GM23338 (cell line): Measurements from ENCODE around the gene SCP2. TPM values are rescaled to one million over a fixed set of nuclear protein-coding genes. Genes with fewer than 3 reads are reported as not detected.
"Not testable (repeated sequence)": the region's sequence is repeated elsewhere in the genome, so short reads cannot be mapped to it uniquely, and the experiment has no call there.

Experiments
- ATAC-seq: fragments of 200-7000 bp; cut with Tn5 transposase; 3 replicates; pipeline ENCODE4 v1.9.1; 2020
- DNase-seq: peaks from one replicate; pipeline ENCODE4 v3.0.0-alpha.2; 2015; ENCODE audit warnings: low spot score
- H2AFZ ChIP-seq: fragments of 200-600 bp; sonication (generic); 2 replicates; pipeline ENCODE4 v1.8.0; 2016; ENCODE audit warnings: antibody characterized with exemption, mild to moderate bottlenecking, moderate library complexity
- H3F3A ChIP-seq: fragments of 200-600 bp; sonication (generic); replicated peaks from 2 replicates; pipeline ENCODE4 v1.8.0; 2017; ENCODE audit warnings: antibody characterized with exemption, mixed run types, low read depth
- H3K27ac ChIP-seq: fragments of 200-600 bp; sonication (generic); 2 replicates; pipeline ENCODE4 v1.6.1; 2016; ENCODE audit warnings: low read depth
- H3K27me3 ChIP-seq: fragments of 200-600 bp; sonication (generic); 2 replicates; pipeline ENCODE4 v1.8.0; 2016; ENCODE audit warnings: mild to moderate bottlenecking, mixed run types, moderate library complexity; ENCODE audit not compliant: insufficient read depth
- H3K36me3 ChIP-seq: fragments of 200-600 bp; sonication (generic); 2 replicates; pipeline ENCODE4 v1.8.0; 2016; ENCODE audit warnings: mild to moderate bottlenecking; ENCODE audit not compliant: insufficient read depth
- H3K4me1 ChIP-seq: fragments of 200-600 bp; sonication (generic); 2 replicates; pipeline ENCODE4 v1.8.0; 2016; ENCODE audit warnings: mild to moderate bottlenecking, moderate library complexity; ENCODE audit not compliant: insufficient read depth
- H3K4me2 ChIP-seq: fragments of 200-600 bp; sonication (generic); 2 replicates; pipeline ENCODE4 v1.7.1; 2017; ENCODE audit warnings: mixed run types
- H3K4me3 ChIP-seq: fragments of 200-600 bp; sonication (generic); 2 replicates; pipeline ENCODE4 v1.6.1; 2016; ENCODE audit warnings: mixed run types
- H3K79me2 ChIP-seq: fragments of 200-600 bp; sonication (generic); replicated peaks from 2 replicates; pipeline ENCODE4 v1.8.0; 2017; ENCODE audit warnings: mild to moderate bottlenecking; ENCODE audit not compliant: insufficient read depth
- H3K9me2 ChIP-seq: fragments of 200-600 bp; sonication (generic); 2 replicates; pipeline ENCODE4 v1.8.0; 2017; ENCODE audit not compliant: insufficient read depth
- H4K20me1 ChIP-seq: fragments of 200-600 bp; sonication (generic); replicated peaks from 2 replicates; pipeline ENCODE4 v1.8.0; 2017; ENCODE audit warnings: mild to moderate bottlenecking; ENCODE audit not compliant: insufficient read depth
- H3K27ac Mint-ChIP-seq: 2 replicates; pipeline ENCODE4 v1.8.0; 2020; ENCODE audit warnings: inconsistent platforms, mild to moderate bottlenecking, moderate library complexity, mixed read lengths
- H3K27me3 Mint-ChIP-seq: 3 replicates; pipeline ENCODE4 v1.8.0; 2022; ENCODE audit warnings: low read depth, mild to moderate bottlenecking, moderate library complexity, mixed read lengths, inconsistent platforms; ENCODE audit not compliant: insufficient read depth, poor library complexity
- H3K36me3 Mint-ChIP-seq: 3 replicates; pipeline ENCODE4 v1.8.0; 2021; ENCODE audit warnings: low read depth, mild to moderate bottlenecking, inconsistent platforms, moderate library complexity, mixed read lengths
- H3K4me1 Mint-ChIP-seq: 3 replicates; pipeline ENCODE4 v1.8.0; 2020; ENCODE audit warnings: mild to moderate bottlenecking, inconsistent platforms, mixed read lengths
- H3K4me3 Mint-ChIP-seq: 3 replicates; pipeline ENCODE4 v1.8.0; 2021; ENCODE audit warnings: moderate library complexity, mild to moderate bottlenecking, inconsistent platforms, mixed read lengths
- H3K9me3 Mint-ChIP-seq: 3 replicates; pipeline ENCODE4 v1.8.0; 2020; ENCODE audit warnings: moderate library complexity, mild to moderate bottlenecking, inconsistent platforms, mixed read lengths
- CREB1 ChIP-seq: fragments of 250-450 bp; sonication (Bioruptor Pico); IDR thresholded peaks from 2 replicates; pipeline ENCODE4 v1.5.0; 2020; ENCODE audit warnings: low read depth, mild to moderate bottlenecking, moderate library complexity
- ETS1 ChIP-seq: IDR thresholded peaks from 2 replicates; pipeline ENCODE4 v1.6.1; 2016; ENCODE audit warnings: antibody characterized with exemption
- EZH2 ChIP-seq: fragments of 200-600 bp; sonication (generic); IDR thresholded peaks from one replicate; pipeline ENCODE4 v1.8.0; 2017; ENCODE audit warnings: antibody characterized with exemption, mild to moderate bottlenecking, low read depth; ENCODE audit not compliant: unreplicated experiment
- EZH2phosphoT487 ChIP-seq: fragments of 200-600 bp; sonication (generic); IDR thresholded peaks from one replicate; pipeline ENCODE4 v1.8.1; 2018; ENCODE audit warnings: antibody characterized with exemption; ENCODE audit not compliant: unreplicated experiment
- JUNB ChIP-seq: IDR thresholded peaks from one replicate; pipeline ENCODE4 v1.6.1; 2016; ENCODE audit warnings: antibody characterized with exemption; ENCODE audit not compliant: unreplicated experiment
- NANOG ChIP-seq: IDR thresholded peaks from 2 replicates; pipeline ENCODE4 v1.6.1; 2016; ENCODE audit warnings: antibody characterized with exemption, borderline replicate concordance
- POLR2AphosphoS5 ChIP-seq: IDR thresholded peaks from 2 replicates; pipeline ENCODE4 v1.6.1; 2016; ENCODE audit warnings: antibody characterized with exemption, low read depth
- REST ChIP-seq: IDR thresholded peaks from one replicate; pipeline ENCODE4 v1.6.1; 2018; ENCODE audit warnings: antibody characterized with exemption; ENCODE audit not compliant: unreplicated experiment
- STAT1 ChIP-seq: IDR thresholded peaks from one replicate; pipeline ENCODE4 v1.6.1; 2016; ENCODE audit warnings: antibody characterized with exemption; ENCODE audit not compliant: unreplicated experiment
- ZNF114 ChIP-seq: fragments of 250-450 bp; sonication (Bioruptor Pico); IDR thresholded peaks from 2 replicates; pipeline ENCODE4 v1.5.0; 2020; ENCODE audit warnings: mild to moderate bottlenecking, moderate library complexity
- ZNF331 ChIP-seq: fragments of 250-450 bp; sonication (Bioruptor Pico); IDR thresholded peaks from 2 replicates; pipeline ENCODE4 v1.5.0; 2020; ENCODE audit warnings: low read depth, mild to moderate bottlenecking, moderate library complexity
- polyA plus RNA-seq: library from polyadenylated mRNA; unstranded; fragments of >200 nt; fragmentation: Nextera tagmentation; extraction: Ambion mirVana; gene quantifications from 2 replicates; pipeline ENCODE4 v1.2.1, GENCODE V29; 2016
- total RNA-seq: library from RNA; depleted of rRNA; stranded (reverse); fragments of >200 nt; shearing (Covaris generic); gene quantifications from 2 replicates; pipeline ENCODE4 v1.2.3, GENCODE V29; 2014

Gene SCP2
- total and polyA plus RNA-seq, 2 experiments from 2014 or later = 66.3 to 116 TPM

DNA sequence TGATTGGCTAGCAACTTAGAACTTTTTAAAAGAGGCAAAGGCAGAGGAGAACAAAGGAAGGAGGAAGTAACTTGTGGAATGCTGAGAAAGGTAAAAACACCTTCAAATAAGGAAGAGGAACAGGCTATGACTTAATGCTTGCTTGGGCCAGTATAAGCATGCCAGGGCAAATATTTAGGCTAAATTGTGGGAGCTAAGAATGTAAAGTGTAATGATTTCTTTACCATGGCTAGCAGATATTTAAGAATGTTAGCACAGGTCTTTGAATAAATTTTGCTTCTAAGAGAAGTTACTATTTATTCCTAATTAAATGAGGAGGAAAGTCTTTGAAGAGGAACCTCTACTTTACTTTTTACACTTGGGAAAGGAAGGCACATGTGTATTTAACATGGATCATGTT lies 22.5 kb downstream of the SCP2 start:
- H3K4me1 Mint-ChIP-seq, H3K27me3 ChIP-seq, DNase-seq, H3K4me3 ChIP-seq, ATAC-seq, H3K79me2 ChIP-seq, H3K27ac ChIP-seq, H3K9me3 Mint-ChIP-seq, H3K36me3 Mint-ChIP-seq, H3K27ac Mint-ChIP-seq, H3K27me3 Mint-ChIP-seq, H2AFZ ChIP-seq, H3K4me1 ChIP-seq, H3K9me2 ChIP-seq, H3K4me2 ChIP-seq, H3K4me3 Mint-ChIP-seq, H3F3A ChIP-seq, H3K36me3 ChIP-seq, H4K20me1 ChIP-seq: not testable (repeated sequence)

DNA sequence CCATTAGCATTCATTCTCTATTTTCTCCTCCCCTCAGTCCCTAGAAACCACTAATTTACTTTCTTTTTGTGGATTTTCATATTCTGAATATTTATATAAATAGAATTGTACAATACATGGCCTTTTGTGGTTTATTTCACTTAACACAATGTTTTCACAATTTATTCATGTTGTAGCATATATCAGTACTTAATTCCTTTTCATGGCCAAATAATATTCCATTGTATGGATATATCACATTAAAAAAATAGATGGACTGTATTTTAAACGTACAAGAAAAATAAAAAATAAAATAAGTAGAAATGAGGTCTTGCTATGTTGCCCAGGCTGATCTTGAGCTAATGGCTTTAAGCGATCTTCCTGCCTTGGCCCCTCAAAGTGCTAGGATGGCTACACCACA lies 25.0 kb downstream of the SCP2 start:
- H3K4me2 ChIP-seq = no peak overlapping the region
- H3K4me3 Mint-ChIP-seq = no peak overlapping the region
- no peaks in the 10 kb centered on the region for H4K20me1 ChIP-seq
- H3F3A ChIP-seq = no peaks in the 10 kb centered on the region
- DNase-seq (no peak), ATAC-seq (no peak)
- peaks cover 7% of the 10 kb centered on the region; the same call in 2 of the 3 replicates for H3K9me3 Mint-ChIP-seq
- H3K27me3 ChIP-seq = no peaks in the 10 kb centered on the region
- H2AFZ ChIP-seq = no peak overlapping the region
- no peaks in the 10 kb centered on the region for H3K9me2 ChIP-seq
- H3K27me3 Mint-ChIP-seq = peaks cover under 1% of the 10 kb centered on the region
- no peak overlapping the region for H3K27ac Mint-ChIP-seq
- H3K4me1 ChIP-seq = no peaks in the 10 kb centered on the region
- no peak overlapping the region for H3K4me3 ChIP-seq
- H3K36me3 ChIP-seq = 0 out of 2 replicates have a peak, but pooled peaks cover 4% of the 10 kb centered on the region
- H3K27ac ChIP-seq = no peak overlapping the region
- no peak for TF ChIP-seq ZNF114 (CRISPR knock-in tag)
- TF ChIP-seq STAT1 = no peak
- no peak for TF ChIP-seq NANOG
- no peak for TF ChIP-seq ZNF331
- no peak for TF ChIP-seq POLR2AphosphoS5
- no peak for TF ChIP-seq EZH2
- no peak for TF ChIP-seq REST
- TF ChIP-seq ETS1 = no peak
- no peak for TF ChIP-seq JUNB
- no peak for TF ChIP-seq EZH2phosphoT487
- no peak for TF ChIP-seq CREB1 (CRISPR knock-in tag)
- H3K79me2 ChIP-seq = no peaks in the 10 kb centered on the region
- no peaks in the 10 kb centered on the region for H3K4me1 Mint-ChIP-seq
- peaks cover 5% of the 10 kb centered on the region; the same call in 1 of the 3 replicates for H3K36me3 Mint-ChIP-seq
